Retinal pigment epithelial cell (primary cell): ENCODE measurements around the gene RAPGEF4.

ENCODE experiments used
- DNase-seq: peaks from one replicate; pipeline ENCODE4 v3.0.0-alpha.2; 2010; ENCODE audit warnings: low read depth
- H3K4me3 ChIP-seq: 2 replicates; pipeline ENCODE4 v1.5.1; 2011; ENCODE audit warnings: mild to moderate bottlenecking, low read length, control low read depth, moderate library complexity
- CTCF ChIP-seq: conservative IDR thresholded peaks from 2 replicates; pipeline ENCODE4 v1.5.1; 2011; ENCODE audit warnings: low read depth, low read length, control low read depth, inconsistent platforms

Gene RAPGEF4

GRCh38 chr2:172944022-172944793, 208.6 kb downstream of the RAPGEF4 start:
- no peak for DNase-seq
- TF ChIP-seq CTCF, result no peak
- no peak overlapping the region for H3K4me3 ChIP-seq

GRCh38 chr2:172944794-172945509, 209.3 kb downstream of the RAPGEF4 start:
- H3K4me3 ChIP-seq, result no peak overlapping the region
- TF ChIP-seq CTCF, result no peak
- DNase-seq, result no peak

- no peak for DNase-seq
- no peak for TF ChIP-seq CTCF
- no peak overlapping the region for H3K4me3 ChIP-seq
Observed at GRCh38 chr2:172945510-172945850, 209.8 kb downstream of the RAPGEF4 start.

- DNase-seq, result no peak
- H3K4me3 ChIP-seq, result no peak overlapping the region
- no peak for TF ChIP-seq CTCF
Observed at GRCh38 chr2:172947461-172948153, 212.0 kb downstream of the RAPGEF4 start.

- no peak for TF ChIP-seq CTCF
- H3K4me3 ChIP-seq, result no peak overlapping the region
- no peak for DNase-seq
Observed at GRCh38 chr2:172949522-172949921, 213.9 kb downstream of the RAPGEF4 start.

- no peak for TF ChIP-seq CTCF
- no peak for DNase-seq
- H3K4me3 ChIP-seq, result no peak overlapping the region
Observed at GRCh38 chr2:172950565-172950964, 214.9 kb downstream of the RAPGEF4 start.
